Neuronal stem cell (in vitro differentiated cells): ENCODE measurements around the gene TRIP4. TPM values are rescaled to one million over a fixed set of nuclear protein-coding genes. Genes with fewer than 3 reads are reported as not detected.

ENCODE experiments used
- DNase-seq: peaks from one replicate; pipeline ENCODE4 v3.0.0-alpha.2; 2013; ENCODE audit warnings: low spot score
- H2AFZ ChIP-seq: one replicate; pipeline ENCODE4 v1.6.1; 2013; ENCODE audit warnings: mild to moderate bottlenecking, low read length, inconsistent platforms
- H2AK5ac ChIP-seq: 2 replicates; pipeline ENCODE4 v1.6.1; 2013; ENCODE audit warnings: low read depth, mild to moderate bottlenecking, inconsistent platforms, low read length, moderate library complexity, mixed read lengths
- H2BK120ac ChIP-seq: 2 replicates; pipeline ENCODE4 v1.6.1; 2013; ENCODE audit warnings: low read depth, mild to moderate bottlenecking, inconsistent platforms, low read length, moderate library complexity, mixed read lengths
- H2BK12ac ChIP-seq: one replicate; pipeline ENCODE4 v1.6.1; 2013; ENCODE audit warnings: low read length, inconsistent platforms
- H2BK15ac ChIP-seq: 2 replicates; pipeline ENCODE4 v1.6.1; 2013; ENCODE audit warnings: mild to moderate bottlenecking, low read length, inconsistent platforms, mixed read lengths
- H2BK5ac ChIP-seq: one replicate; pipeline ENCODE4 v1.6.1; 2013; ENCODE audit warnings: inconsistent platforms, mild to moderate bottlenecking, low read length, moderate library complexity
- H3K14ac ChIP-seq: one replicate; pipeline ENCODE4 v1.6.1; 2013; ENCODE audit warnings: low read length, inconsistent platforms
- H3K18ac ChIP-seq: 2 replicates; pipeline ENCODE4 v1.6.1; 2013; ENCODE audit warnings: low read length, inconsistent platforms
- H3K23ac ChIP-seq: 2 replicates; pipeline ENCODE4 v1.6.1; 2013; ENCODE audit warnings: low read depth, mild to moderate bottlenecking, mixed read lengths, low read length, inconsistent platforms; ENCODE audit not compliant: poor library complexity
- H3K27ac ChIP-seq: replicated peaks from 3 replicates; pipeline ENCODE4 v1.5.1; 2013; ENCODE audit warnings: low read length, inconsistent platforms
- H3K27me3 ChIP-seq, 3 experiments: 2 replicates each; pipeline ENCODE4 v1.6.1; 2013; ENCODE audit warnings: low read length in 3 of 3, mild to moderate bottlenecking in 2 of 3, inconsistent platforms in 1 of 3, low read depth in 1 of 3, mixed read lengths in 1 of 3, moderate library complexity in 1 of 3; ENCODE audit not compliant: control insufficient read depth in 3 of 3, insufficient read depth in 3 of 3
- H3K36me3 ChIP-seq, 2 donors: replicated peaks in 1 of 2; 2 replicates each; pipeline ENCODE4 v1.6.1; 2013; ENCODE audit warnings: low read length in 2 of 2; ENCODE audit not compliant: control insufficient read depth in 2 of 2, insufficient read depth in 2 of 2
- H3K4ac ChIP-seq: 2 replicates; pipeline ENCODE4 v1.6.1; 2013; ENCODE audit warnings: inconsistent platforms, mild to moderate bottlenecking, low read length, moderate library complexity
- H3K4me1 ChIP-seq, 2 donors: 1 replicate in 1 of 2; 2 replicates in 1 of 2; pipeline ENCODE4 v1.6.1; 2013; ENCODE audit warnings: low read length in 2 of 2, low read depth in 1 of 2; ENCODE audit not compliant: control insufficient read depth in 2 of 2, insufficient read depth in 1 of 2
- H3K4me2 ChIP-seq: one replicate; pipeline ENCODE4 v1.6.1; 2013; ENCODE audit warnings: mild to moderate bottlenecking, low read length, inconsistent platforms; ENCODE audit not compliant: insufficient read depth, poor library complexity, severe bottlenecking
- H3K4me3 ChIP-seq, 2 donors: 2 replicates each; pipeline ENCODE4 v1.5.1; 2013; ENCODE audit warnings: low read length in 2 of 2, mild to moderate bottlenecking in 2 of 2, inconsistent platforms in 1 of 2, moderate library complexity in 1 of 2
- H3K79me1 ChIP-seq: one replicate; pipeline ENCODE4 v1.6.1; 2013; ENCODE audit warnings: low read depth, mild to moderate bottlenecking, inconsistent platforms, low read length, moderate library complexity
- H3K9ac ChIP-seq: one replicate; pipeline ENCODE4 v1.6.1; 2013; ENCODE audit warnings: mild to moderate bottlenecking, low read depth, low read length, inconsistent platforms; ENCODE audit not compliant: poor library complexity
- H3K9me3 ChIP-seq, 2 donors: replicated peaks in 1 of 2; 2 replicates each; pipeline versions ENCODE3 to v1.6.1; 2013; ENCODE audit warnings: low read length in 2 of 2, mild to moderate bottlenecking in 2 of 2, inconsistent platforms in 1 of 2, low read depth in 1 of 2, mixed read lengths in 1 of 2, moderate library complexity in 1 of 2; ENCODE audit not compliant: control insufficient read depth in 2 of 2, insufficient read depth in 1 of 2
- H4K8ac ChIP-seq: one replicate; pipeline ENCODE4 v1.6.1; 2013; ENCODE audit warnings: low read depth, mild to moderate bottlenecking, inconsistent platforms, low read length, moderate library complexity
- H4K91ac ChIP-seq: one replicate; pipeline ENCODE4 v1.6.1; 2013; ENCODE audit warnings: low read length, low read depth, mild to moderate bottlenecking, inconsistent platforms; ENCODE audit not compliant: poor library complexity
- WGBS, 2 donors: extraction: QIAGEN DNeasy Blood & Tissue Kit; methylation state at CpG; one replicate each; pipeline ENCODE4 v1.1.7; 2013; ENCODE audit warnings: missing lambda C conversion rate in 2 of 2, mixed read lengths in 1 of 2; ENCODE audit not compliant: insufficient read length in 2 of 2, insufficient replicate concordance in 1 of 2; ENCODE audit errors: extremely low coverage in 2 of 2; 5-methylcytosine and 5-hydroxymethylcytosine counted together
- polyA plus RNA-seq, 2 experiments: library from polyadenylated mRNA; stranded (reverse); fragments of 200-250 nt; gene quantifications; one replicate each; pipeline ENCODE4 v1.2.3, GENCODE V29; 2013

Gene TRIP4
- polyA plus RNA-seq (2013, experiment 1 of 2), result 28.5 TPM
- 29.4 TPM for polyA plus RNA-seq (2013, experiment 2 of 2)

- H3K14ac ChIP-seq, result no peak within 1 kb of the TSS
Measured at GRCh38 chr15:64387562-64388168, at the start of gene TRIP4. Gene TRIP4 (plus strand): TSS chr15:64387836. CDS start chr15:64387864, 28 bp downstream.

GRCh38 chr15:64340355-64340754 is 47.3 kb upstream of the TRIP4 start:
- Histone ChIP-seq H2AK5ac (no peak overlapping the region), H3K4me3 (no peak overlapping the region), H3K79me1 (no peaks in the 10 kb centered on the region), H3K4me2 (no peak overlapping the region), H4K91ac (no peak overlapping the region), H3K14ac (no peak overlapping the region), H2BK120ac (no peak overlapping the region), H3K23ac (no peak overlapping the region), H2BK15ac (no peak overlapping the region), H3K27ac (no peak overlapping the region), H3K4me1 (no peaks in the 10 kb centered on the region), H2BK5ac (no peak overlapping the region), H3K4ac (no peak overlapping the region), H3K9me3 (no peaks in the 10 kb centered on the region), H3K9ac (no peak overlapping the region), H3K18ac (no peak overlapping the region), H2AFZ (no peak overlapping the region), H3K36me3 (peaks cover 0 to 29% of the 10 kb centered on the region in 2 donors), H2BK12ac (no peak overlapping the region), H3K27me3 (no peaks in the 10 kb centered on the region), H4K8ac (no peak overlapping the region)
- no peak for DNase-seq
- WGBS, 2 donors, result no CpG with 5 or more reads among the region's 1 CpG

More at GRCh38 chr15:64387562-64388168, at the start of gene TRIP4:
- Histone ChIP-seq H3K4me1 (no peaks in the 10 kb centered on the region), H2BK120ac (peak within 1 kb of the TSS; percentile 66), H3K4me2 (peak within 1 kb of the TSS; percentile 66), H2AK5ac (no peak within 1 kb of the TSS), H3K9ac (peak within 1 kb of the TSS; percentile 95), H3K27me3 (no peaks in the 10 kb centered on the region), H3K18ac (peak within 1 kb of the TSS; percentile 90), H2AFZ (peak within 1 kb of the TSS; percentile 85), H3K79me1 (peaks cover 3% of the 10 kb centered on the region), H3K4ac (no peak within 1 kb of the TSS), H3K4me3 (peak within 1 kb of the TSS; percentile 64 to 89), H3K27ac (peak within 1 kb of the TSS; percentile 52), H3K23ac (peak within 1 kb of the TSS; percentile 97), H4K91ac (no peak within 1 kb of the TSS), H3K36me3 (peaks cover 0 to 3% of the 10 kb centered on the region in 2 donors), H2BK5ac (no peak within 1 kb of the TSS), H2BK12ac (no peak within 1 kb of the TSS), H3K9me3 (no peaks in the 10 kb centered on the region), H4K8ac (no peak within 1 kb of the TSS), H2BK15ac (no peak within 1 kb of the TSS)
- WGBS, 2 donors, result no CpG with 5 or more reads among the region's 35 CpGs
- peak; percentile 78 for DNase-seq

- no peak overlapping the region for H3K9ac ChIP-seq
- no peaks in the 10 kb centered on the region for H3K79me1 ChIP-seq
- H2BK15ac ChIP-seq, result no peak overlapping the region
- H3K27me3 ChIP-seq, result no peaks in the 10 kb centered on the region
- H4K91ac ChIP-seq, result no peak overlapping the region
- H2BK12ac ChIP-seq, result no peak overlapping the region
- H2AFZ ChIP-seq, result no peak overlapping the region
- H3K36me3 ChIP-seq, result peaks cover 0 to 29% of the 10 kb centered on the region in 2 donors
- no peak overlapping the region for H2AK5ac ChIP-seq
- no peak overlapping the region for H3K4me3 ChIP-seq
- H2BK120ac ChIP-seq, result no peak overlapping the region
- no peak overlapping the region for H4K8ac ChIP-seq
- no peak overlapping the region for H3K14ac ChIP-seq
- H2BK5ac ChIP-seq, result no peak overlapping the region
- H3K23ac ChIP-seq, result no peak overlapping the region
- DNase-seq, result no peak
- H3K18ac ChIP-seq, result no peak overlapping the region
- H3K27ac ChIP-seq, result no peak overlapping the region
- H3K4ac ChIP-seq, result no peak overlapping the region
- H3K4me2 ChIP-seq, result no peak overlapping the region
- no CpG with 5 or more reads among the region's 4 CpGs for WGBS, 2 donors
- no peaks in the 10 kb centered on the region for H3K9me3 ChIP-seq
- H3K4me1 ChIP-seq, result no peaks in the 10 kb centered on the region
Measured at GRCh38 chr15:64341961-64342360, 45.7 kb upstream of the TRIP4 start.

GRCh38 chr15:64343222-64343621 is 44.4 kb upstream of the TRIP4 start:
- Histone ChIP-seq H2BK15ac (no peak overlapping the region), H3K4me3 (no peak overlapping the region), H2AK5ac (no peak overlapping the region), H3K9me3 (no peaks in the 10 kb centered on the region), H3K27ac (no peak overlapping the region), H2AFZ (no peak overlapping the region), H3K4ac (no peak overlapping the region), H4K8ac (no peak overlapping the region), H3K4me2 (no peak overlapping the region), H4K91ac (no peak overlapping the region), H3K23ac (no peak overlapping the region), H3K27me3 (no peaks in the 10 kb centered on the region), H3K14ac (no peak overlapping the region), H3K79me1 (no peaks in the 10 kb centered on the region), H3K18ac (no peak overlapping the region), H2BK12ac (peak overlapping the region; percentile 22), H3K4me1 (no peaks in the 10 kb centered on the region), H2BK5ac (no peak overlapping the region), H2BK120ac (no peak overlapping the region), H3K36me3 (peaks cover 0 to 41% of the 10 kb centered on the region in 2 donors), H3K9ac (no peak overlapping the region)
- DNase-seq, result no peak
